Fibroblast of skin of right quadriceps (primary cell): ENCODE results near the gene CADM2.
"Not testable (repeated sequence)": the region's sequence is repeated elsewhere in the genome, so short reads cannot be mapped to it uniquely, and the experiment has no call there.

Experiments
- DNase-seq: peaks from one replicate; pipeline ENCODE4 v3.0.0-alpha.2; 2013

CADM2 gene

DNA sequence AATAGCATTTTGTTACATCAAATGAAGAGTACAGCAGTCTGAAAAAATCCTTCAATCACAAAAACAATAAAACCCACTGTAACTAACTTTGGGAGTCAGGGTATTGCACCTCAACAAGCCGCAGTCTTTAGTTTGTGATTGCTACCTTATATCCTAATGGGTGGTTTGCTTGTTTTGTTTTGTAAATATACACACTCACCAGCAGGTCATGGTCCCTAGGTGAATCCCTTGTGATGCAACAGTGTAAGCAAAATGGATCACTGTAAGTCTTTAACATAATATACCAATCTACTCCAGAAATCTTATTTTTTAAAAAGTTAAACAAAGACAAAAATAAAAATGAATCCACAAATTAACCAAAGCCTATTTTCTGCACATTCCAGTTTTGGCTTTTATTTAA lies 749.5 kb downstream of the CADM2 start:
- DNase-seq, result not testable (repeated sequence)

DNA sequence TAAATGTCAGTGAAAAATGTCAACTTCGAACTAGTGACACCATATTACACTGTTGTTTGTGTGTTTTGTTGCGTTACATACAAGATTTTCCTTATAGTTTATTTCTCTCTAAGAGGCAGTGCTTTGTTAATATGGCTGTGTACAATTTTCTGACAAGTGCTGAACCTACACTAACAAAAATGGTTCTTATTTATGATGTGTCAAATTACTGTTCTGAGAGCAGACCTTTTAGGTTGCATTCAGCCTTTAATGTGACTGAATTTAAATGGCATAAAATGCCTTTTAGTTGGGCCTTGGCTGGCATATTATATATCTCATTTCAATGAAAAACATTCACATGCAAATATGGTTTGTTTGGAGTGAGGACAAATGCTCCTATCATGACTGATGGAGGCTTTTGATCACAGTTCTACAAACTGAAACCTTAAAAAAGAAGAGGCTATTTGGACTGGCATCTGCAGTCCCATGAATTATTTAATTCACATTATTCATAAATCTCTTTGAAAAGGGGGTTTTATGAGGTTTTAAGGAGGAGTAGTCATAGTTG lies 750.6 kb downstream of the CADM2 start:
- DNase-seq, result no peak

- DNase-seq, result peak; percentile 8
These were observed 751.7 kb downstream of the CADM2 start for GRCh38 chr3:85710490-85710889.

DNA sequence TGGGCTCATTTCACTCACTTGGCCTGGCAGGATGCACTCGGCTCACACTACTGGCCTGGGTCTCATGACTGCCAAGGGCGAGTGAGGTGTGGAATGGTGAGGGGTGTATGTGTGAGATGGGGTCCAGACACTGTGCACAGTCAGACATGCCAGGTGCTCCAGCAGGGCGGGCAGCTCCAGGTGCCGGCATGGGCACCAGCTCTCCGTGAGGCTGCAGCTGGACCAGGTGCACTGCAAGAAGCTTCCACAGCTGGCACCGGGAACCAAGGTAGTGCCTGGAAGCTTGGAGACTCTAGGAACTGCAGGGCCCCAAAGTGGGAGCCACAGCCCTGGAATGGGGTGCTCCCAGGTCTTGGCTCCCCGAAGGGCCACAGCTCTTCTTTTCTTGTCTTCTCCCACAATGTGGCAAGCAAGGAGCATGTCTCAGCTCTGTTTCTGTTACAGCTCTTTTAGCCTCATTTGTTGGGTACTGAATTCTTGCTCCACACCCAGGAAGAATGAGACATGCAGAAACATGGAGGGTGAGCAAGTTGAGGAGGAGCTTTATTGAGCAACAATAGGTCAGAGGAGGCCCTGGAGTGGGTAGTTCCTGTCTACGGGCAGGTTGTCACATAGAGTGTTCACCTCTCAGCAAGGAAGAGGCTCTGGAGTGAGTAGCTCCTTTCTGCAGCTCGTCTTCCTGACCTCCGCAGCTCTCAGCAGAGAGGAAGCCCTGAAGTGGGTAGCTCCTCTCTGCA lies 762.8 kb downstream of the CADM2 start:
- no peak for DNase-seq

DNA sequence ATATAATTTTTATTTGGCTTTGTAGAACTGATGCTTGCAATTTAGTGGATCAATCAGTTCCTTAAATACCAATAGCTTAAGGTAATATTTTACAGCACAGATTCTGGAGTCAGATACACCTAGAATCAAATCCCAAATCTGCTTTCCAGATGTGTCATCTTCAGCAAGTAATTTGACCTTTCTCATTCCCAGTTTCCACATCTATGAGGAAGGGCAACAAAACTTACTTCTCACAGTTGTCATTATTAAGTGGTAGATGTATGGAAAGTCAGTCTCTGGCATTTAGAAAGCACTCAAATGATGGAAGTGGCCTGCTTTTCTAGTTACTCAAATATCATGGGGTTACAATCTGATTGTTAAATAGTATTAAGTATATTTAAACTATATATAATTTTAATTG lies 767.0 kb downstream of the CADM2 start:
- no peak for DNase-seq

- peak; percentile 7 for DNase-seq
These were observed 767.5 kb downstream of the CADM2 start for GRCh38 chr3:85726241-85726640.

DNA sequence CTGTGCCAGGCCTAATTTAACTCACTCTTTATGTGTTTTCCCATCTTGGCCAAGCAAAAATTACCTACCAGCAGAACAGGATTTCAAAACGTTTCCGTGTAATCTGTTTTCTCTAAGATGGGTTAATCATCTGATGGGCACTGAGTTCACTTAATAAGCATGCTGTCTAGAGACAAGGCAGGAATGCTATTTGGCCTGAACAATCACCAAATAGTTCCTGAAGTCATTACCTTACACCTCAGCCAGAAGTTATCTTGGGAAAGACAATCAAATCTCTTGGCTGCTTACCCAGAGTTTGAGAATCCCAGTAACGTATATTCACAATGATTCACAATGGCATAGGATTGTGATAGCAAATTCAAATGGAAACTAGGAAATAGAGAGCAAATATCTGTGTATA lies 779.1 kb downstream of the CADM2 start:
- DNase-seq, result peak; percentile 7

GRCh38 chr3:85740561-85740960 lies 781.8 kb downstream of the CADM2 start:
- DNase-seq, result no peak

DNA sequence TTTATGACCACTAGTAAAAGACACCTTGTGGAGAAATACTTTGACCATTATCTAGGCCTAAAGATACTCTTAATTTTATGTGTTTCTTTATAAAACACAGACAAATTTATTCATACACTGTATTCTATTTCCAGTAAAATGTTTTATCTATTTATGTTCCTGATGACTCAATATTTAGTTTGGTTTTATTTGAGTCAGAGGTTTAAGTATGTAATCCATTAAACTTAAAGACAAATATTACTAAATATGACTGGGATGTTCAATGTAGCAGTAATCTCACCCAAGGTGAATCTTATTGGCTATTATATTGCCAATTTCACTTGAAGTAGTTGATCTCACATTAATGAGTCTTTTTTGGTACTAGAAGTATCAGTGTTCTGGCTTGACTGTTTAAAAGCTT lies 799.7 kb downstream of the CADM2 start:
- DNase-seq, result no peak

- no peak for DNase-seq
These were observed 801.6 kb downstream of the CADM2 start for GRCh38 chr3:85760342-85760741.

- no peak for DNase-seq
These were observed 822.0 kb downstream of the CADM2 start for GRCh38 chr3:85780806-85781205.

GRCh38 chr3:85781806-85782205 lies 823.0 kb downstream of the CADM2 start:
- no peak for DNase-seq

DNA sequence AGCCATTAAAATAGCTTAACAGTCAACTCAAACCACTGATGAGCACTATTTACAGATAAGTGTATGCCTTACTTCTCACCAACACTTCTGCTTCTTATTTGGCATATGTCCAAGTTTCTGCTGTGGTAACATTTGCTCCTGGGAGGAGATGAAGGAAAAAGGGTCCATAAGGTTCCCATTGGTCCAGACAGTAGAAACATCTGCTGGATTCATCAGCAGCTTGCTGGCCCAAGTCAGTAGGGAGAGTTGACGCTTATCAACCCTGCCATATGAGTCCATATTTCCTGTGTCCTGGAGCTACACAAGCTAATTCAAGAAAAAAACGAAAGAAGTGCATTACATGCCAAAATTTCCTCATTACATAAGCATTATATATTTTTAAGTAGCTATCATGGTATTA lies 824.5 kb downstream of the CADM2 start:
- no peak for DNase-seq

- DNase-seq, result no peak
These were observed 827.0 kb downstream of the CADM2 start for GRCh38 chr3:85785766-85786165.

GRCh38 chr3:85790445-85791030 lies 831.7 kb downstream of the CADM2 start:
- DNase-seq, result no peak

DNA sequence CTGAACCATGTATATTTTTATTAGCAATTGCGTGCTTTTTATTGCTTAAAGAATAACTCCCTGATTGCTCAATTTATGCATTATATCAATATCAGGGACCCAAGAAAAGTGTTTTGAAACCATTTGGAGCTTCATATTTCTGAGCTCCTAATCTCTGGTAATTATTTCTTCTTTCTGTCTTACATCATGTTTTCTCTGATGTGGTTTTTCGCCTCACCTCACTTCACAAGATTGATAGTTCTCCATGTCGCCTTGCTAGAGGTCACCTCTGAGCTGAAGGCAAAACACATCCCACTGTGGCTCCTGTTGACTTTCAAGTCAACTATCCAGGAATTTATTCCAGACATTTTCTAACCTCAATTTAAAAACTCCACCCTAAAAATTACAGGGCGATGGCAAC lies 837.4 kb downstream of the CADM2 start:
- DNase-seq, result no peak

- DNase-seq, result no peak
These were observed 841.9 kb downstream of the CADM2 start for GRCh38 chr3:85800676-85801075.

DNA sequence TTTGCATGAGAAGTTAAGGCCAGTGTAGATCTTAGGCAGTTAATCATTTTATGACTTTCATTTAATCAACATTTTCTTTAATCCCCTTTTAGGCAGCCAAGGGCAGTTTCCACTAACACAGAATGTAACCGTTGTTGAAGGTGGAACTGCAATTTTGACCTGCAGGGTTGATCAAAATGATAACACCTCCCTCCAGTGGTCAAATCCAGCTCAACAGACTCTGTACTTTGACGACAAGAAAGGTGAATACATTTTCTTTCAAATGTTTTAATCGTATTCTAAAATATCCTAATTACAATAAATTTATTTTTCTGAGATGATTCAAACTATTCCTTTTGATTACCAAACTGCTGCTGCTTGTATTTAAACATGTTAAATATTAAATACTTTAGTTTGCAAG lies 843.2 kb downstream of the CADM2 start:
- no peak for DNase-seq

DNA sequence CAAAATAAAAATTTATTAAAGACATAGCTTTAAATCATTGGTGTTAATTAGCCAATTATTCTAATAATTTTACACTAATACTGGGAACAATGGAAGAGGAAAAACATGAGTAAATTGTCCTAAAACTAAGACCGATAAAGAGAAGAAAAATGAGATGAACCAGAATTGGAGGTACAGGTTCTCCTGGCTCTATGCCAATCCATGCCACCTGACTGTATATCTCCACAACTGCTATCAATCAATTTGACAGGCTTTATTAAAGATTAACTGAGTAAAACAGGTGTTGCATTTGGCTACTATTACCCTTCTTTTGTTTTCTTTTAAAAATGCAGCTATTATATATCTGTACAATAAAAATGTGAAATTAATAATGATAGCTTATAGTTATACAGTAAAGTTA lies 850.0 kb downstream of the CADM2 start:
- DNase-seq, result no peak

- no peak for DNase-seq
These were observed 862.5 kb downstream of the CADM2 start for GRCh38 chr3:85821130-85821756.

DNA sequence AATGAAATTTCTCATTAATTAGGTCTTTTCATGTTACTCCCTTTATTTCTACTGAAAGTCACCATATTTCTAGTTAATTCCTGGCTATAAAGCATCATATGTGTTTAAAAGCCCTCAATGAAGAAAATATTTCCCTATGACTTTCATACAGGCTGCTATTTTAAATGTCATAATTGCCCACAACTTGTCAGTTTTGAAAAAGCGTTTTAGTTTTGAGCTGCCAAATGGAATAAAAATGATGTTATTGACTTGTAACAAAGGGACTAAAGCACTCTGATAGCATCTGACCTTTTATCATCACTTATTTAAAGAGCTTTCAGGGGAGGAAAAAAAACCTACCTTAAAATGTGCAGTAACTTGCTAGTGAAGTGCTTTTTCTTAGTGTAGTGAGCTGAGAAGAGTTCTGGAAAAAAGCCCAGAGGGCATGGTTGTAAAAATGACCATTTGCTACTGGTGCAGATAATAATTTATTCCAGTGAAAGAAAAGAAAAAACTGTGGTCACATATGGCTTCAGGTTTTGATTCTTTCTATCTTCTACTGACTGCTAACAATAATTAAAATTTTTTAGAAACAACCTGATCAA lies 877.2 kb downstream of the CADM2 start:
- no peak for DNase-seq

GRCh38 chr3:85837402-85837801 lies 878.6 kb downstream of the CADM2 start:
- DNase-seq, result no peak

DNA sequence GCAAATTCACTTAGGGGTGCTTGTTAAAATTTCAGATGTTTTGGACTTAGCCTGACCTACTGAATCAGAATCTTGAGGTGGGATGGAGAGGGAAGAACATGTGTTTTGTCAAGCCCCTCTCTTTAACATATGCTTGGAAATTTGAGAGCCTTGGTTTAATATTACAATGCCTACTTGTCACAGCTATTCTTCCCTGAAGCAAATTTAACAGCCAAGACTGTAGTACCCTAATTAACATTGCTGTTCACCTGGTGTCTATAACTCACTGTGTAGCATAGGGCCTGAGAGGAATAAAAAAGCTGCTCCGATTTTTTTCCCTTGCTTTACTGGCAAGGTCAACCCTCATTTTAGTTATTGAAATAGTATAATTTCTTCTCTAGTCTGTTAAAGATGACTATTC lies 880.1 kb downstream of the CADM2 start:
- no peak for DNase-seq

DNA sequence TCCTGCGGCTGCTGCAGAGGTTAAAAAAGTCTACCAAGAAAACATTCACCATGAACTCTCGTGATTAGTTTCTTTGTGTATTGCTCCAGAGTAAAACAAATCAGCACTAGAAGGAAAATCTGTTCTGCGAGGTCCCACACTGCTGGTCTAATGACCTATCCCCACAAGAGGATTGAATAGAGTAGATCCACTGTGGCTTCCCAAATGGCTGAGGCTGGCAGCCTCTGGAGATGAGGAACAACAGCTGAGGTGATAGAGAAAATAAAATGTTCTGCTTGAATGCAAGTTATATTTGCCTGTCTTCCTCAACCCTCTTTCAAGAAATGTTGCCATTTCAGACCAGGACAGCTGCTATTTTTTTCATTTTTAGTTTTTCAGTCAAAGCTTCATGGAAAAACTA lies 883.3 kb downstream of the CADM2 start:
- DNase-seq, result no peak
